Measurements from ENCODE around the gene DDX24. TPM values are rescaled to one million over a fixed set of nuclear protein-coding genes. Genes with fewer than 3 reads are reported as not detected.

DDX24 gene
- total and polyA plus RNA-seq, 9 of the 15 experiments (the other 6 are each of a cell fraction or from before 2014, with no cell fraction given): 82.4 to 175 (median 122) TPM

GRCh38 chr14:94051115-94051514 lies 29.9 kb downstream of the DDX24 start:
- no peak overlapping the region for H3K9ac ChIP-seq (ENCODE audit: insufficient read depth in 1 of 2, low read depth in 2 of 2, low read length in 2 of 2)
- CTCF ChIA-PET (ENCODE audit: low intra/inter-chr PET ratio): interaction anchor here (1.7 kb wide), 1 partner anchor 85 kb away, joined by 14 read pairs; no protein-coding TSS in a partner anchor
- no peaks in the 10 kb centered on the region for H3K79me2 ChIP-seq (ENCODE audit: control insufficient read depth, insufficient read depth, low read length)
- DNase-seq (ENCODE audit: extremely low read depth in 1 of 4, low spot score in 3 of 4) (peak in 1 of 4 experiments; percentile 12), ATAC-seq (peak; percentile 38; the same call in 1 of the 3 replicates), FAIRE-seq (no peak)
- H3K9me3 ChIP-seq (replicated peaks; ENCODE audit: control insufficient read depth, insufficient read depth, low read depth, low read length): no peaks in the 10 kb centered on the region
- H3K9me1 ChIP-seq (ENCODE audit: control insufficient read depth, insufficient read depth, low read length): no peaks in the 10 kb centered on the region
- intact Hi-C loops (cut with micrococcal nuclease) (no loop called here), in situ Hi-C loops (cut with MboI) (no loop called here)
- H3K36me3 ChIP-seq (ENCODE audit: control insufficient read depth, insufficient read depth, low read length): peaks cover 92% of the 10 kb centered on the region
- WGBS (ENCODE audit: insufficient coverage, low coverage, missing lambda C conversion rate): 83% methylated on average over 7 of the region's 9 CpGs
- TF ChIP-seq DIDO1 (tag; IDR thresholded peaks at IDR 0.05; ENCODE audit: low read depth) (no peak), TFE3 (CRISPR knock-in tag; IDR thresholded peaks at IDR 0.05) (no peak), ELF4 (CRISPR knock-in tag; IDR thresholded peaks at IDR 0.05) (no peak), RAD21 (CRISPR knock-in tag; conservative IDR thresholded peaks at IDR 0.05 in 1 of 2, IDR thresholded peaks at IDR 0.05 in 1 of 2) (peak in 1 of 2 experiments; percentile 25; a peak in 1 of 4 replicates), CTCF (IDR thresholded peaks at IDR 0.05 in 2 of 3, conservative IDR thresholded peaks at IDR 0.05 in 1 of 3; ENCODE audit: insufficient read depth in 2 of 3, low read depth in 1 of 3, low read length in 3 of 3) (peak in 1 of 3 experiments; percentile 27; a peak in 2 of 6 replicates), ZKSCAN3 (CRISPR knock-in tag; IDR thresholded peaks at IDR 0.05) (no peak)
- H3K4me2 ChIP-seq (ENCODE audit: insufficient read depth, low read length): no peak overlapping the region
- H3K27ac ChIP-seq (ENCODE audit: extremely low read depth, low read depth, low read length): no peak overlapping the region
- H3K4me1 ChIP-seq (replicated peaks in 1 of 2; ENCODE audit: control insufficient read depth in 2 of 2, insufficient read depth in 2 of 2, low read length in 2 of 2): no peaks in the 10 kb centered on the region
- H3K4me3 ChIP-seq: no peak overlapping the region
- H2AFZ ChIP-seq (ENCODE audit: low read depth, low read length): no peak overlapping the region
- POLR2A ChIA-PET: no interaction called here
- H4K20me1 ChIP-seq (replicated peaks; ENCODE audit: control insufficient read depth, insufficient read depth, low read length): no peaks in the 10 kb centered on the region
- H3K27me3 ChIP-seq (ENCODE audit: control insufficient read depth in 2 of 2, insufficient read depth in 2 of 2, low read length in 2 of 2): no peaks in the 10 kb centered on the region
- BruUV-seq (replicated peaks): TSS peak; percentile 11
